ENCODE data around the gene TEF. TPM values are rescaled to one million over a fixed set of nuclear protein-coding genes. Genes with fewer than 3 reads are reported as not detected.

Gene TEF
- total RNA-seq, 1 donor = 8.6 TPM

DNA sequence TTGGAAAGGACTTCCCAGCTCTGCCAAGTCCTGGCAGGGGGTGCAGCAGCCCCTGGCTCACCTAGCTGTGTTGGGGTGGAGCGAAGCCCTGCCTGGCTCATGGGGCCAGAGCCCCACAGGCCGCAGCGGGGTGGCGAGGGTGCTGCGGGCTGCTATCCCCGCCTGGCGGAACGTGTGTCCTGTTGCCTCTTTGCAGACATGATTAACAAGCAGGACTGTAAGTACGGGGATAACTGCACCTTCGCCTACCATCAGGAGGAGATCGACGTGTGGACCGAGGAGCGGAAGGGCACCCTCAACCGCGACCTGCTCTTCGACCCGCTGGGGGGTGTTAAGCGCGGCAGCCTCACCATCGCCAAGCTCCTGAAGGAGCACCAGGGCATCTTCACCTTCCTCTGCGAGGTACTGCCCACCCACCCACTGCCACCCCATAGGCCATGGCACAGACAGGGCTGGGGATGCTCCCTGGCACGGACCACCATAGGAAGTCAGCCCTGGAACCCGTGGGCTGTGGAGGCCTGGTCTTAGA lies 35.9 kb upstream of the TEF start:
- no peak overlapping the region for H3K4me3 ChIP-seq (ENCODE audit: low read depth, low read length)
- no peak for DNase-seq (ENCODE audit: low read depth)
- TF ChIP-seq, protein P1, sequence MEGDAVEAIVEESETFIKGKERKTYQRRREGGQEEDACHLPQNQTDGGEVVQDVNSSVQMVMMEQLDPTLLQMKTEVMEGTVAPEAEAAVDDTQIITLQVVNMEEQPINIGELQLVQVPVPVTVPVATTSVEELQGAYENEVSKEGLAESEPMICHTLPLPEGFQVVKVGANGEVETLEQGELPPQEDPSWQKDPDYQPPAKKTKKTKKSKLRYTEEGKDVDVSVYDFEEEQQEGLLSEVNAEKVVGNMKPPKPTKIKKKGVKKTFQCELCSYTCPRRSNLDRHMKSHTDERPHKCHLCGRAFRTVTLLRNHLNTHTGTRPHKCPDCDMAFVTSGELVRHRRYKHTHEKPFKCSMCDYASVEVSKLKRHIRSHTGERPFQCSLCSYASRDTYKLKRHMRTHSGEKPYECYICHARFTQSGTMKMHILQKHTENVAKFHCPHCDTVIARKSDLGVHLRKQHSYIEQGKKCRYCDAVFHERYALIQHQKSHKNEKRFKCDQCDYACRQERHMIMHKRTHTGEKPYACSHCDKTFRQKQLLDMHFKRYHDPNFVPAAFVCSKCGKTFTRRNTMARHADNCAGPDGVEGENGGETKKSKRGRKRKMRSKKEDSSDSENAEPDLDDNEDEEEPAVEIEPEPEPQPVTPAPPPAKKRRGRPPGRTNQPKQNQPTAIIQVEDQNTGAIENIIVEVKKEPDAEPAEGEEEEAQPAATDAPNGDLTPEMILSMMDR (IDR thresholded peaks at IDR 0.05; ENCODE audit: insufficient read depth, low read depth, low read length) = no peak

DNA sequence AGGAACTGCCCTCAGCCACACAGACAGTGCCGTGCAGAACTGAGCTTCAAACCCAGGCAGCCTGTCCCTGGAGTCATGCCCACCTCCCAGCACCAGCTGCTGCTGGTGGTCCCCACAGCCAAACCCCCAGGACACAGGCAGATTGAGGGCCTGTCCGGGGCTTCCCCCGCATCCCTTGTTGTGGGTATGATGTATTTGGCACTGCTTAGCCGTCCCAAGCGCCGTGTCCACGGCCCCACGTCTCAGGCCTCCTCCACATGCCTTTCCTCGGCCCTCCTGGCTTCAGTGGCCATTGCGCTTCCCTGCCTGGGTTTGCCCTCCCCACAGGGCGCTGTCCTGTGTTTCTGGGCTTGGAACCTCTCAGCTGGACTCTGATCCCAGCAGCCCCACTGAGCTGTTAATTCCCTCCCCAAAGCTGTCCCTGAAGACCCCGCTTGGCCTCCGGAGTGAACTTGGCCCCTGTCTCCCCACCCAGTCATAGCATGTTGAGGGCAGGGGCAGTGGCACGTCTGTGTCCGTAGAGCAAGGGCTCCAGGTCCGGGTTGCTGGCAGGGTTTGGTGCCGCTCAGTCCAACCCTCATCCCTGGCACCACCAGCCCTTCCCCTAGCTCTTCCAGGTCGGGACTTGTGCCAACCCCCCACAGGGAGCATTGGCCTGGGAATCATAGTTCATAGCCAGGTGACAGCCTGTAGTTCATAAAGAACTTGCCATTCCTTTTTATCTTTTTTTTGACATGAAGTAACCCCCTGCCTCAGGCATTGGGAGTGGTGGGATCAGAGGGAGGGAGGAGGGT lies 34.5 kb upstream of the TEF start:
- no peak overlapping the region for H3K4me3 ChIP-seq (ENCODE audit: low read depth, low read length)
- TF ChIP-seq, protein P1 (IDR thresholded peaks at IDR 0.05; ENCODE audit: insufficient read depth, low read depth, low read length) = no peak
- no peak for DNase-seq (ENCODE audit: low read depth)

DNA sequence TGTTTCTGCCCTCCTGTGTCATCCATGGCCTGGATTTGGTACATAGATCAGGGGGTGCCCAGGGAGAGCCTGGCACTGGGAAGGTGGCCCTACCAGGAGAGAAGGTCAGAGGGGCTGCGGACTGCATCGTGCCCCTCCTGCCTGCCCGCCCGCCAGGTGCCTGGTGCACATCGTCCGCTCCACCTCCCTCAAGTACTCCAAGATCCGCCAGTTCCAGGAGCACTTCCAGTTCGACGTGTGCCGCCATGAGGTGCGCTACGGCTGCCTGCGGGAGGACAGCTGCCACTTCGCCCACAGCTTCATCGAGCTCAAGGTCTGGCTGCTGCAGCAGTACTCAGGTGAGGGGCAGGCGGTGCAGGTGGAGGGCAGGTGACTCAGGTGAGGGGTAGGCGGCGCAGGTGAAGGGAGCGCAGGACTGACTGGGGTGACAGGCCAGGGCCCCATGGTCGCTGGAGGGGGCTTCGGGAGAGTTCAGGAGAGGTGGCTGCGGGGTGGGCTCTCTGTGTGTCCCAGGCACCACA lies 32.7 kb upstream of the TEF start:
- no peak overlapping the region for H3K4me3 ChIP-seq (ENCODE audit: low read depth, low read length)
- DNase-seq (ENCODE audit: low read depth) = no peak
- TF ChIP-seq, protein P1 (IDR thresholded peaks at IDR 0.05; ENCODE audit: insufficient read depth, low read depth, low read length) = no peak

DNA sequence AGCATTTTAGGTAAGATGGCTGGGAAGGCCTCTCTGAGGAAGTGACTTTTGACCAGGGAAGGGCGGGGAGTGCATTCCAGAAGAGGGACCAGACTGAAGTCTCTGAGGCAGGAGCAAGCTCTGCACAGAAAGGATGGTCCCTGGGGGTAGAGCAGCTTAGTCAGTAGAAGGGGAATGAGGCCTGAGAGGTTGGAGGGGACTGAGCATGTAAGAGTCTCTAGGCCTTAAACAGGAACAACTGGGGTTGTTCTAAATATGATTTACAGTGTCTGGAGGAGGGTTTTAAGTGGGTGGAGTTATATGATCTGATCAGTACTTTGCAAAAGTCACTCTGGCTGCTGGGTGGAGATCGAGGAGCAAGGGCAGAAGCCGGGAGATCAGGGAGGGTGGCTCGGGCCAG lies 31.7 kb upstream of the TEF start:
- TF ChIP-seq, protein P1 (IDR thresholded peaks at IDR 0.05; ENCODE audit: insufficient read depth, low read depth, low read length) = no peak
- DNase-seq (ENCODE audit: low read depth) = peak; percentile 17
- no peak overlapping the region for H3K4me3 ChIP-seq (ENCODE audit: low read depth, low read length)

DNA sequence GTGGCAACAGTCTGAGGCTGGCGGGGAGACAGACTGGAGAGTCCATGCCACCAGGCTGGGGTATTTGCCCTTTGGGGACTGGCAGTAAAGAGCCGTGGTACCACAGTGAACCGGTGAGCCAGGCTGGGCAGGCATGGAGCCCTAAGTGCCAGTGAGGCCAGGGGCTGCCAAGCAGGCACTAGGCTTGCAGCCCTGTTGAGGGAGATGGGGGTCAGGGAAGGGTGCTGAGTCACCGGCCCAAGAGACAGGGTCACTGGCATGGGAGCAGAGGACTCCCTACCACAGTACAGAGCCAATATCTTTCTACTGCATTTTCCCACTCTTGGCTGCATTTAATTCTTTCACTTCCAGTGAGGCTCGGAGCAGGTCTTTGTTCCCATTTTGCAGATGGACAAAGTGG lies 30.7 kb upstream of the TEF start:
- no peak for DNase-seq (ENCODE audit: low read depth)
- TF ChIP-seq, protein P1 (IDR thresholded peaks at IDR 0.05; ENCODE audit: insufficient read depth, low read depth, low read length) = no peak
- no peak overlapping the region for H3K4me3 ChIP-seq (ENCODE audit: low read depth, low read length)

DNA sequence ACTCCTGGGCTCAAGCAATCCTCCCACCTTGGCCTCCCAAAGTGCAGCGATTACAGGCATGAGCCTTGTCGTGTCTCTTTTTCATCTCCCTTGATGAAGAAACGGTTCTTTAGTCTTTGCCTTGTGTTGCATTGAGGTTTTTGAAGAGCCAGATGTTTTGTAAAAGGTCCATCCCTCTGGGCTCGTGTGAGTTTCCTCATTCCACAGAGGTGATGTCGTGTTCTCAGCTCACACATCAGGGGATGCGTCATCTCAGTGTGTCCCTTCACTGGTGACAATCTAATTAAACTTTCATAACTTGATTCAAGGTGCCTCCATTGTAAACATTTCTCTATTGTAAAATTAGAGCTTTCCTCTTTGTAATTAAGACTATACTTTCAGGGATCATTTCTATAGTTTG lies 29.7 kb upstream of the TEF start:
- TF ChIP-seq, protein P1 (IDR thresholded peaks at IDR 0.05; ENCODE audit: insufficient read depth, low read depth, low read length) = no peak
- peak; percentile 78 for DNase-seq (ENCODE audit: low read depth)
- H3K4me3 ChIP-seq (ENCODE audit: low read depth, low read length) = no peak overlapping the region
